Stimulated activated CD4-positive, alpha-beta T cell treated with anti-CD3 and anti-CD28 coated beads, TNF-alpha, amount 100 ng/mL, for 4 hours (primary cell): ENCODE measurements around the gene MSI2.

ENCODE experiments used
- DNase-seq, 3 experiments: peaks; one replicate each; pipeline ENCODE4 v3.0.0-alpha.2; 2020; ENCODE audit warnings: low read depth in 3 of 3

Gene MSI2

GRCh38 chr17:57578608-57579225 is 322.4 kb downstream of the MSI2 start:
- no peak for DNase-seq

DNA sequence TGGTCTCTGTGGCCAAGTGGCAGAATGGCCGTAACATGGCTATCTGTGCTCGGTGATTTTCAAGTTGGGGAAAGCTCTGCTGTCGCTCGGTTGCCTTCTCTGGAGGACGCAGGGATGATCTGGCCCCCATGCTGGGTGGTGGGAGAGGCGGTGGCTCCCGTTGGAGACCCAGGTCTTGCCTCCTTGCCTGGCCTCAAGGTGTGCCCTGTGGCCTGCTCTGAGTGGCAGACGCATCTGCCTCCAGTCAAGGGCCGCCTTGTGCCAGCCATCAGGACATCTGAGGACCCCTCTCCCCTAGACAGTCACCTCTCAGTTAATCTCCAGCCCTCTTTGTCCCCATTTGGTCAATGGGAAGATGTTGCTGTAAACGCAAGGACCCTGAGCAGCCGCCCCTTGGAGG is 322.9 kb downstream of the MSI2 start:
- DNase-seq: no peak

DNA sequence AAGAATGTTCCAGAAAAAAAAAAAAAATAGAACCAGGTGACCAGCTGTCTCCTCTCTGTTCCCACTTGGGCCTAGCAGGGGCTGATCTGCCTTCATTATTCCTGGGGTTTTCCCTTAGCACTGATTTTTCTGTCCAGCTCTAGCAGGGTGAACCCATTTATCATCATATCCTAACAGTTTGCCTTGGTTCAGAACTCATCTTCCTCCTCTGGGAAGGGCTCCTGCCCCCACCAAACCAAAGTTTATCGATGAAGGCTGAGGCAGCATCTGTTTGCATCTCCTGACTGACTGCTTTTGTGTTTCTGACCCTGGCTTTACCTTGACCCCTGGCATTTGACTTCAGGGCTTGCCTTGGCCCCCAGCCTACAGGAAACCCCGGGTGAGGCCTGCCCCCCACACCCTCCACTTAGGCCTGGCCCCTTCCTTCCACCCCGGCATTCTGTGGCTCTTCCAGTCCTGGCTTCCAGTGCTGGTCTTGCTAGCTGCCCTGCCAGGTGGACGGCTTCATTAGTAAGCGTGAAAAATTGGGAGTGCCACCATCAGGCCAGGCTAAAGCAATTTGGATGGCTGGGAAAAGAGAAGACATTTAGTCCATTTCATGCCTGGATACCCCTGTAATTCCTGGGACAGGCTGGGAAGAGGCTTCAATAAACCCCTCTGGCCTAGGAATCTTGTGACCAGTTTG is 323.9 kb downstream of the MSI2 start:
- DNase-seq: no peak

DNA sequence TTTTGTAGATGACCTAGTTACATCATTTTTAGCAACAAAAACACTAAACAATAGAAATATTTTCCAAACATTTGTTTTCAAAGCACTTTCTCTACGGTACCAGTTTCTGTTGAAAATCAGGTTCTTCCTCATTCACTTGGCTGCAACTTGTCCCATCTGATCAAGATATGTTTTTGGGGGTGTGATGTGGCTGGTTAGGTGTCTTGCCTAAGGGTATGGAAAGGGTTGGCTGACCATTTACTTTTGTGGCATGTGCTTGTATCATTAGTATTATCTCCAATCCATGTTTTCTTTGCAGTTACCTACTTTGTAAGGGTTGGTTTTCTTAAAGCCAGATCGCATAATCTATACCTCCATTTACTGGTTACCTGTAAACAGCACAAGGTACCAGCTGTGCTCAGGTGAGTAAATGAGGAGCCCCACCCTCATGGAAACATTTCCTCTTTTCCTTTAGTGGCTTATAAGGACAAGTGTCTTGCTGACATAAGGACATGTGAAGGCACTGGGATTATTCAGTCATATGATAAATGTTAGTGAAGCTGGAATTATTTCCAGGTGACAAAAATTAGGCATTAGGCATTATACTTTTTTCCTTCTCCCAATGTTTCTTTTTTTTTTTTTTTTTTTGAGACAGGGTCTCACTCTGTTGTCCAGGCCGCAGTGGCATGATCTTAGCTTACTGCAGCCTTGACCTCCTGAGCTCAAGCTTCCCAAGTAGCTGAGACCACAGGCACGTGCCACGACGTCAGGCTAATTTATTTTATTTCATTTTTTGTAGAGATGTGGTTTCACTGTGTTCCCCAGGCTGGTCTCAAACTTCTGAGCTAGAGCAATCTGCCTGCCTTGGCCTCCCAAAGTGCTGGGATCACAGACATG is 326.8 kb downstream of the MSI2 start:
- no peak for DNase-seq

GRCh38 chr17:57584050-57584551 is 327.8 kb downstream of the MSI2 start:
- DNase-seq: no peak

DNA sequence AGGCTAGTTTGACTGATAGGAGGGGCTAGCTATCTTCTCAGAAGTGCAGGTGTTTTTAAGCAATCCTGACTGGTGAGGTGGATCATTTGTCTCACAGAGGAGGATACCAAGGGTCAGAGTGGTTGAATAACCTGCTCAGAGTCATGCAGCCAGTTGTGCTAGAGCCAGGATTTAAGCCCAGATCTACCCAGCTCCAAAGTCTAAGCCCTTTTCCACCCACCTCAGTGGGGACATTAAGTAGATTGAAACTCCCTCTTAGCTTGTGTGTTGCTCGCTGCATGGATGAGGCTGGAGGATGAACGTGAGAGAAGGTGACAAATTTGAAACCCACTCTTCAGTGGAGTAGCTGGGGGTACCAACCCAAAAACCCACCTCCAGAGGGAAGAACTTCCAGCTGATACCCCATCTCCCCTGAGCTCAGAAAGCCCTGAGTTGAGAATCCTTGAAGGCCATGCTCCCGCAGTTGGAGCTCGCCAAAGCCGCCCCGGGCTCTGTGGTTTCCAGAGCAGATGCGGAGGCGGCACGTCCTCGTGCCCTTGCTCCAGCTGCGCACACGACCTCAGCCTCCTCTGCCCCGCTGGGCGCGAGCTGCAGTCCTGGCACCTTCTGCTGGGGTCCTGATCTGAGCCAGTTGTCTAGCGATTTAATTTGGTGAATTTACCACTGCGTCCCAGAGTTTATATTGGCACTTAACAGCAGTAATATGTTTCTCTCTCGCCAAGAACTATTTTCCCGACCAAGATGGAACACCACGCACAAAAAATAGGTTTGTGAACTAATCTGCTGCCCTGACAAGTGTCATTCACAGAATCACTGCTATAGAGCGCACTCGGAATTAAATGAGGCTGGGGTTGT is 329.2 kb downstream of the MSI2 start:
- DNase-seq: no peak

GRCh38 chr17:57586196-57586740 is 329.9 kb downstream of the MSI2 start:
- DNase-seq: no peak

DNA sequence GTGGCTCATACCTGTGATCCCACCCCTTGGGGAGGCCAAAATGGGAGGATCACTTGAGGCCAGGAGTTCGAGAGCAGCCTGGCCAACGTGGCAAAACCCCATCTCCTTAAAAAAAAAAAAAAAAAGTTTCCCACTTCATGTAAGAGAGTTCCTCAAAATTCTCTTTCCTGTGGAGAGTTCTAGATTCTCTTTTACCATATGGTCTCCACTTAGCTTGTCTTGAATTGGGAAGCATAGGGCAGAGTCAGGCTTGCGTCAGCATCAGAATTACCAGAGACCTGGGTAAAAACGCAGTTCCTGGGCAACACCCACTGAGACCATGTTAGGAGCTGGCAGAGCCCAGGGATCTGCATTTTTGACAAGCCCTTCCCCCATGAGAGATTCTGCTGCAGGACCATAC is 330.4 kb downstream of the MSI2 start:
- no peak for DNase-seq

- DNase-seq: no peak
Observed at GRCh38 chr17:57587193-57587969, 331.1 kb downstream of the MSI2 start.

GRCh38 chr17:57588086-57588485 is 331.8 kb downstream of the MSI2 start:
- no peak for DNase-seq

DNA sequence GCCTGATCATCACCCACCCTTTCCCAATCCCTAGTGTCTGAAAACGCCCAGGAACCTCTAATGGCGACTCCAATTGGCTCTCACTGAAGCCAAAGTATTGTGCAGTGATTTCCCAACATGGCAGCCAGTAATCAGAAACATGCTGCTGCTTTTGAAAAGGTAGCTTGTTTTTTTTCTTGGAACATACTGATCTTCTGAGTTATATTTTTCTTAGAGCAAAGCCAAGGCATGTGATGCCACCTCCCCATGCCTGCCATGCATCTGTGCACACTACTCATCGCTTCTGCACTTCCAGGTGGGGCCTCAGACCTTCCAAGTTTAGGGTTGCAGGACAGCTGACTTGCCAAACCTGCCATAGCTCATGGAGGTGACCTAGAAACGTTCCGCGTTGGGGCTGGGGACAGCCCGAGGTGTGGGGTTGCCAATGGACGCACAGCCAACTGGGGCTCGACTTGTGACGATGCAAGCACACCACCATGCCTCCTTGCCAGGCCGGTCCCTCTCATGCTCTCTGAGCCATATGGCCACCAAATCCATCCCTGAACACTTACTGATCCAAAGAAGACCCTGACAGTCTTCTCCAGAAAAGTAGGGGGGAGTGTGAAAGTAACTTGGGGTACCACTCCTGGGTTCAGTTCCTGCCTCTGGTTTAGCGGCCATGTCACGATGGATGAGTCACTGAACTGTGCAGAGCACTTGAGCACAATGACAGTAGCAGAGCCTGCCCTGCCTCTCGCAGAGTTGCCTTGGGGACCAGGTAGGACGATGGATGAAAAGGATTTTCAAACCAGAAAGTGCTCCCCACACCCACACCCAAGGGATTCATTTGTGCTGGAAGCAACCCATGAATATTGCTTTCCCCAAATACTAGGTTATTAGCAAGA is 333.1 kb downstream of the MSI2 start:
- DNase-seq: no peak

GRCh38 chr17:57593739-57594462 is 337.6 kb downstream of the MSI2 start:
- DNase-seq: no peak

DNA sequence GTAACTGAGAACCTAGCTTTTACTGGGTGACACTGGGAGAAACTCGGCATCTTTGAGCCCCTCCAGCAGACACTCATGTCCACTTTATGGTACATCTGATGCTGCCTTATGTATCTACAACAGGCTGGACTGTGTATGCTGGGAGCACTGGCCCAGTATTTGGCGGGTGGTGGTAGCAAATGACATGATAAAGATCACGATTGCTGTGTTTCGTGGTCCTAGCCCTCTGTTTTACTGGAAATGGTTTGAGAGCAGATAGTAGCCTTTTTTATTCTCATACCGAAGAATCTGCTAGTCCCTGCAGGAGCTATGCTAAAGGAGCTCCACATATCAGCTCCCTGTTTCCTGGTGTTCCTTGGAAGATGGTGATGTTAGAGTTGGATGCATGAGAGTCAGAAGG is 338.4 kb downstream of the MSI2 start:
- DNase-seq: no peak

DNA sequence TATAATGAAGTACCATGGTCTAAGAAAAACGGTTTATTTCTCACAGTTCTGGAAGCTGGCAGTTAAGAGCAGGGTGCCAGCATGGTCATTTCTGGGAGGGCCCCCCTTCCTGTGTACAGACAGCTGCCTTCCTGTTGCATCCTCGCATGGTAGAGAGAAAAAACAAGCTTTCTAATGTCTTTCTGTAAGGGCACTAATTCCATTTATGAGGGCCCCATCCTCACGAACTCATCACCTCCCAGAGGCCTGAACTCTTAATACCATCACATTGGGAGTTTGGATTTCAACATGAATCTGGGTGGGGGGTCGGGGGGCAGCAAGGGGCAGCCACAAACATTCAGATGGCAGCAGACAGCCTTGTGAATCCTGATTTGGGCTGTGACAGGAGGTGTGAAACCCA is 339.1 kb downstream of the MSI2 start:
- no peak for DNase-seq

GRCh38 chr17:57595947-57596695 is 339.8 kb downstream of the MSI2 start:
- DNase-seq: no peak

DNA sequence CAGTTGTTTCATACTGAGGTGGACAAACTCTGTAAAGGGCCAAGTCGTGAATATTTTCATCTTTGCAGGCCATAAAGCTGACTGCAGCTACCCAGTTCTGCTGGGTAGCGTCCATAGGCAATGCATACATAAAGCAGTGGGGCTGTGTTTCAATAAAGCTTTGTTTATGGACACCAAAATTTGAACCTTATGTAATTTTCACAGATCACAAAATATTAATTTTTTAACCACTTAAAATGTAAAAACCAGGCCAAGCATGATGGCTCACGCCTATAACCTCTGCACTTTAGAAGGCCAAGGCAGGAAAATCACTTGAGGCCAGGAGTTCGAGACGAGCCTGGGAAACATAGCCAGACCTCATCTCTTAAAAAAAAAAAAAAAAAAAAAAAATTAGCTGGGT is 340.8 kb downstream of the MSI2 start:
- no peak for DNase-seq

DNA sequence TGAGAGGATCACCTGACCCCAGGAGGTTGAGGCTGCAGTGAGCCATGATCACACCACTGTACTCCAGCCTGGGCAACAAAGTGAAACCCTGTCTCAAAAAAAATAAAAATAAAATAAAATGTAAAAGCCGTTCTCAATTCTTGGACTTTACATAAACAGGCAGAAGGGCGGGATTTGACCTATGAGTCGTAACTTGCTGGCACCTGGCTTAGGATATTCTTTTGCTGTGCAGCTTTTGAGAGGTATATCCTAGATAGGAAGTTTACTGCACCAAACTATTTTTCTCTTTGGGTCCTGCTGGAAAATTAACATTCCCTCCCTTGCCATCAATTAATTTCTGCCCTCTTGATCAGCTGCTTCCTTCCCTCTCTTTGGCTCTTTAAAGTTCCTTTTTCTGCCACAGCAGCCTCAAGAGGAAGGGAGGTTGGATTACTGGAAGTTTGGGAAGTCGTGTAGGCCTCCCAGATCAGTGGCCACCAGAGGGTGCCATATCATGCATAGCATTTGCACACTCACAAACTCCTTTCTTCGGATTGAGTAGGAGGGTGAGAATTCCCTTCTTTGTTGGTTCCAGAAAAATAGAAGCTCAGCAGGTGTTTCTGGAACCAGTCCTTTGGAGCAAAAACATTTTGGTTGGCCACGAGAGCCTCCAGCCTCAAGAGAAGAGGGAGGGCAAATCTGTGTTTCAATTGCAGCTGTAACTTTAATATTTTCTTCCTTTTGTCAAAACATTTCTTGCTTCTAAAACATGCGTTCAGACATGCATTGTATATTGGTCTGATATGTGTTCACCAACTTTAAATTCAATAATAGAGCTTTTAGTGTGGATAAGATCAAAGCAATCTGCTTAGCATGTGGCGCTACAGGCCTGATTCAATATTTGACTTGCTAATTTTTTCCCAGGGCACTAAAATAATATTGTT is 341.5 kb downstream of the MSI2 start:
- no peak for DNase-seq
